Epithelial cell of esophagus (primary cell): ENCODE results near the gene FAM3D.
"Not testable (repeated sequence)": the region's sequence is repeated elsewhere in the genome, so short reads cannot be mapped to it uniquely, and the experiment has no call there.

Source experiments
- DNase-seq: peaks from one replicate; pipeline ENCODE4 v3.0.0; 2010; ENCODE audit warnings: low read depth
- H3K4me3 ChIP-seq: 2 replicates; pipeline ENCODE4 v1.5.1; 2011; ENCODE audit warnings: mild to moderate bottlenecking, low read length, control low read depth
- TF ChIP-seq, protein P1 (sequence below): IDR thresholded peaks from 2 replicates; pipeline ENCODE4 v1.5.1; 2011; ENCODE audit warnings: low read depth, mild to moderate bottlenecking, low read length, control low read depth, inconsistent platforms; ENCODE audit not compliant: insufficient read depth; ENCODE audit errors: missing control alignments

The FAM3D gene

GRCh38 chr3:58666683-58667082 is at the start of gene FAM3D:
Gene FAM3D, minus strand, starts transcription at chr3:58666774. Its CDS starts 11,211 bp downstream, at chr3:58655563.
- DNase-seq, result peak; percentile 36
- TF ChIP-seq, protein P1, sequence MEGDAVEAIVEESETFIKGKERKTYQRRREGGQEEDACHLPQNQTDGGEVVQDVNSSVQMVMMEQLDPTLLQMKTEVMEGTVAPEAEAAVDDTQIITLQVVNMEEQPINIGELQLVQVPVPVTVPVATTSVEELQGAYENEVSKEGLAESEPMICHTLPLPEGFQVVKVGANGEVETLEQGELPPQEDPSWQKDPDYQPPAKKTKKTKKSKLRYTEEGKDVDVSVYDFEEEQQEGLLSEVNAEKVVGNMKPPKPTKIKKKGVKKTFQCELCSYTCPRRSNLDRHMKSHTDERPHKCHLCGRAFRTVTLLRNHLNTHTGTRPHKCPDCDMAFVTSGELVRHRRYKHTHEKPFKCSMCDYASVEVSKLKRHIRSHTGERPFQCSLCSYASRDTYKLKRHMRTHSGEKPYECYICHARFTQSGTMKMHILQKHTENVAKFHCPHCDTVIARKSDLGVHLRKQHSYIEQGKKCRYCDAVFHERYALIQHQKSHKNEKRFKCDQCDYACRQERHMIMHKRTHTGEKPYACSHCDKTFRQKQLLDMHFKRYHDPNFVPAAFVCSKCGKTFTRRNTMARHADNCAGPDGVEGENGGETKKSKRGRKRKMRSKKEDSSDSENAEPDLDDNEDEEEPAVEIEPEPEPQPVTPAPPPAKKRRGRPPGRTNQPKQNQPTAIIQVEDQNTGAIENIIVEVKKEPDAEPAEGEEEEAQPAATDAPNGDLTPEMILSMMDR, result no peak

GRCh38 chr3:58713715-58714401 is 47.3 kb upstream of the FAM3D start:
- no peak overlapping the region for H3K4me3 ChIP-seq
- TF ChIP-seq, protein P1, result no peak
- DNase-seq, result no peak

More at GRCh38 chr3:58666683-58667082, at the start of gene FAM3D:
- H3K4me3 ChIP-seq, result no peak within 1 kb of the TSS

DNA sequence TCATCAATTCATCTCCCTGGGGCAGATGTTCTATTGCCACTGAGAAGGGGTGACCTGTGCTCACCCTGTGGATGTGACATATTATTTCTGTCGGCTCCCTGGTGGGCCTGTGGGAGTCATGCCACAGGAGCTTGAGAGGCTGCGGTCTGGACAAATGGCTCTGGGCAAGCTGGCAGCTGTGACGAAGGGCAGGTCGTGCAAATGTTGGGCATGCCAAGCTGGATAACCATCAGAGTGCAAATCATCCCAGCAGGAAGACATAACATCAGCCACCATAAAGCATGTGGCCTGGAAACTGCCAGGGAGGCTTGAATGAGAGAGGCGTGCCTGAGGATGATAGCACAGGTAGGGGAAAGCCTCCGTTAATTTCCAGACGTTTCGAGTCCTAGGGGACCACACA is 45.3 kb upstream of the FAM3D start:
- H3K4me3 ChIP-seq, result no peak overlapping the region
- DNase-seq, result no peak
- TF ChIP-seq, protein P1, result no peak

GRCh38 chr3:58708983-58709382 is 42.4 kb upstream of the FAM3D start:
- not testable (repeated sequence) for DNase-seq, H3K4me3 ChIP-seq

DNA sequence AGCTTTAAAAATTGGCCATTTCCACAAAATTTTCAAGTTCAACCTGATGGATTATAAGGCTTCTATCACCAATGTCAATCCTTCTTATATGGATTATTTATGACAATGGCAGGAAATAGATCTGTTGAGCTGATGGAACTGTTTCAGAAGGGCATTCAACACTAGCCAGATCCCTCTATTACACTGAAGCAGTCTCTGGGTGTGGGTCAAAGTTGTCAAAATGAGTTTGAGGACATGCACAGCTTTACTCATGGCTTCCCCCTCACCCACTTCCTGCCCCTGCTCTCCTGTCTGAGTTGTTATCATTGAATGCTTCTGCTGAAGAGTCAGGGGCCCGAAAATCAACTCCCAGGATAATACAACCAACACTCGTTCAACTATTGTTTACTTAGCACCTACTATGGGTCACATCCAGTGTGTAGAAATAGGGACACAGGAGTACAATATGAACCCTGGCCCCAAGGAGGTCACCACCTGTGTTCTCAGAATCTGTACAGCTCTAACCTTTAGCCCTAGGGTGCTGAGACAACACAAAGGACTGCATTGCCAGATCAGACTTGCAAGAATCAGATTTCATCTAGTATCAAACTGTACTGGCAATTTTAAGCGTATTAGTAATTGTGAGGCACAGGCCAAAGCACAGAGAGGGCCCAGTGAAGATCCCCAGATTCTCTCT is 41.7 kb upstream of the FAM3D start:
- DNase-seq, result no peak
- TF ChIP-seq, protein P1, result no peak
- no peak overlapping the region for H3K4me3 ChIP-seq

GRCh38 chr3:58707390-58707930 is 40.9 kb upstream of the FAM3D start:
- no peak overlapping the region for H3K4me3 ChIP-seq
- DNase-seq, result no peak
- TF ChIP-seq, protein P1, result no peak

- TF ChIP-seq, protein P1, result no peak
- no peak for DNase-seq
- no peak overlapping the region for H3K4me3 ChIP-seq
Observed at GRCh38 chr3:58706395-58707167, 40.0 kb upstream of the FAM3D start.
